Heart left ventricle (tissue), 16 donors: ENCODE results near the gene ZC3H7A. TPM values are rescaled to one million over a fixed set of nuclear protein-coding genes. Genes with fewer than 3 reads are reported as not detected.

Source experiments
- ATAC-seq, 4 donors: fragments of 200-7000 bp; cut with Tn5 transposase; one replicate each; pipeline ENCODE4 v1.9.1; 2020 to 2022; ENCODE audit warnings: moderate library complexity in 4 of 4, mild to moderate bottlenecking in 3 of 4, moderate number of reproducible peaks in 1 of 4
- DNase-seq, 5 donors: peaks; one replicate each; pipeline ENCODE4 v3.0.0-alpha.2; 2020
- H3K27ac ChIP-seq, 12 donors: fragments of 200-600 bp; sonication (generic) in 4 of 12; one replicate each; pipeline versions ENCODE4 v1.5.0 to v1.8.0; 2016 to 2022; ENCODE audit warnings: mild to moderate bottlenecking in 2 of 12
- H3K27me3 ChIP-seq, 9 donors: fragments of 200-600 bp; sonication (generic) in 2 of 9; one replicate each; pipeline versions ENCODE4 v1.5.1 to v1.8.0; 2016 to 2022; ENCODE audit warnings: mild to moderate bottlenecking in 3 of 9
- H3K36me3 ChIP-seq, 9 donors: fragments of 200-600 bp; sonication (generic) in 2 of 9; one replicate each; pipeline versions ENCODE4 v1.5.0 to v1.8.0; 2018 to 2022; ENCODE audit warnings: mild to moderate bottlenecking in 2 of 9
- H3K4me1 ChIP-seq, 12 donors: fragments of 200-600 bp; sonication (generic) in 4 of 12; one replicate each; pipeline versions ENCODE4 v1.5.0 to v1.8.0; 2016 to 2022; ENCODE audit warnings: mild to moderate bottlenecking in 3 of 12
- H3K4me3 ChIP-seq, 12 donors: fragments of 200-600 bp; sonication (generic) in 4 of 12; one replicate each; pipeline versions ENCODE4 v1.5.0 to v1.8.0; 2017 to 2022; ENCODE audit warnings: mild to moderate bottlenecking in 9 of 12, moderate library complexity in 4 of 12
- H3K9me3 ChIP-seq, 12 donors: fragments of 200-600 bp; sonication (generic) in 4 of 12; one replicate each; pipeline versions ENCODE4 v1.5.0 to v1.8.0; 2016 to 2022; ENCODE audit warnings: mild to moderate bottlenecking in 1 of 12
- CTCF ChIP-seq, 12 donors: fragments of 200-600 bp; sonication (generic) in 4 of 12; IDR thresholded peaks; one replicate each; pipeline versions ENCODE4 v1.5.0 to v1.8.0; 2018 to 2022; ENCODE audit warnings: antibody characterized with exemption in 12 of 12, mild to moderate bottlenecking in 5 of 12
- POLR2A ChIP-seq, 2 donors: fragments of 450-650 bp; IDR thresholded peaks; one replicate each; pipeline ENCODE4 v1.6.1; 2017; ENCODE audit warnings: antibody characterized with exemption in 2 of 2, mild to moderate bottlenecking in 2 of 2, moderate library complexity in 2 of 2
- WGBS, 4 donors: extraction: QIAGEN DNeasy Blood & Tissue Kit in 2 of 4; methylation state at CpG; one replicate each; pipeline versions ENCODE4 v1.1.5 to v1.1.7; 2013 to 2018; 5-methylcytosine and 5-hydroxymethylcytosine counted together
- intact Hi-C, 10 donors: fragments of 100-400 bp; cut with DNase I; formaldehyde crosslinking; loops; one replicate each; pipeline versions ENCODE4 v1.11.1 to v1.14.2; 2022
- polyA plus RNA-seq, 2 donors: library from polyadenylated mRNA; stranded (reverse); fragments of 200-250 nt; gene quantifications; one replicate each; pipeline ENCODE4 v1.2.3, GENCODE V29; 2013
- total RNA-seq, 9 donors: library from RNA; depleted of rRNA in 2 of 9; stranded (reverse); fragments of >200 nt in 2 of 9; fragmentation: NEBNext Ultra II Directional in 3 of 9; extraction: Animal tissue kit (Norgen Biotek cat#: 25700) in 3 of 9; gene quantifications; one replicate each; pipeline versions ENCODE4 v1.1.0 to v1.2.4, GENCODE V29; 2016 to 2023
- donor health status: ischemic (EF 13 %, LVEDD 7.1; RV severe dilation, severe dysfunction).
- donor health status: healthy with polysubstance abuse.
- donor health status: DM: no; HTN: yes; CAD: no.
- donor health status: DM: no; HTN: no; CAD: no.
- donor health status: ischemic (EF 25% LVEDD 6.9; RV normal size, moderate dysfunction).
- donor health status: ischemic (EF 25% LVEDD 5.7; RV mildly dilated, moderate dysfunction).
- donor health status: healthy.
- donor health status: DM: yes; HTN: yes; CAD: no.
- donor health status: ischemic (EF 35%, LVEDD 5.7; RV mildly dilated, moderate dysfunction).
- donor health status: nonischemic (EF 11% LVEDD 7.7; RV severe dilation, severe dysfunction).
- donor health status: DM: yes; HTN: yes; CAD: no.
- donor health status: PGD.
- donor health status: ischemic (EF 29% LVEDD 5.4; RV normal size, mild dysfunction).
- donor health status: nonischemic (EF 23%, LVEDD 6.1; RV moderate dilation, normal function).

ZC3H7A gene
- total and polyA plus RNA-seq, 11 donors: 16.9 to 42.3 (median 27.9) TPM

- no peak for TF ChIP-seq CTCF (IDR thresholded peaks at IDR 0.05)
- TF ChIP-seq POLR2A (IDR thresholded peaks at IDR 0.05): no peak
- peaks cover 9 to 75% (median 38%) of the 10 kb centered on the region in 12 donors for H3K4me1 ChIP-seq
- no peaks in the 10 kb centered on the region for H3K27me3 ChIP-seq
- WGBS, 4 donors: 9 to 11% (median 11%) methylated on average over 5 of the region's 5 CpGs
- H3K9me3 ChIP-seq: no peaks in the 10 kb centered on the region
- intact Hi-C loops: loop anchor here in 2 of 10 donors (5.0 kb wide), 2 partner anchors 36 to 41 kb away; partner anchors contain the start of gene TXNDC11 (in 1 of the 2)
- peak; percentile 12 to 50 (median 26) for ATAC-seq
- H3K27ac ChIP-seq: peak overlapping the region; percentile 48 to 93 (median 80)
- H3K36me3 ChIP-seq: peaks cover 0 to 33% (median 25%) of the 10 kb centered on the region in 9 donors
- no peak for DNase-seq
- H3K4me3 ChIP-seq: peak overlapping the region in 10 of 12 donors; percentile 6 to 41 (median 25)
These were observed 13.6 kb downstream of the ZC3H7A start for GRCh38 chr16:11783319-11784037.

- Histone ChIP-seq H3K4me3 (peak overlapping the region in 2 of 12 donors; percentile 17 to 22), H3K4me1 (peaks cover 9 to 58% (median 37%) of the 10 kb centered on the region in 12 donors), H3K27ac (peak overlapping the region in 11 of 12 donors; percentile 48 to 93 (median 81)), H3K9me3 (no peaks in the 10 kb centered on the region), H3K36me3 (peaks cover 0 to 50% (median 42%) of the 10 kb centered on the region in 9 donors), H3K27me3 (no peaks in the 10 kb centered on the region)
- 51 to 64% (median 55%) methylated on average over 5 of the region's 5 CpGs for WGBS, 4 donors
- DNase-seq (no peak), ATAC-seq (peak in 2 of 4 donors; percentile 17 to 22)
- intact Hi-C loops: loop anchor here in 2 of 10 donors (5.0 kb wide), 2 partner anchors 34 to 39 kb away; partner anchors contain the start of gene TXNDC11 (in 1 of the 2)
- TF ChIP-seq CTCF (IDR thresholded peaks at IDR 0.05) (no peak), POLR2A (IDR thresholded peaks at IDR 0.05) (no peak)
These were observed 15.3 kb downstream of the ZC3H7A start for GRCh38 chr16:11781773-11782172.

- H3K4me1 ChIP-seq: peaks cover 9 to 53% (median 37%) of the 10 kb centered on the region in 12 donors
- peaks cover 0 to 57% (median 48%) of the 10 kb centered on the region in 9 donors for H3K36me3 ChIP-seq
- H3K4me3 ChIP-seq: no peak overlapping the region
- WGBS, 4 donors: 81 to 86% (median 85%) methylated on average over 4 of the region's 4 CpGs
- H3K27me3 ChIP-seq: no peaks in the 10 kb centered on the region
- no peaks in the 10 kb centered on the region for H3K9me3 ChIP-seq
- TF ChIP-seq POLR2A (IDR thresholded peaks at IDR 0.05) (no peak), CTCF (IDR thresholded peaks at IDR 0.05) (no peak)
- no peak for DNase-seq
- H3K27ac ChIP-seq: peak overlapping the region in 11 of 12 donors; percentile 9 to 93 (median 79)
- no peak for ATAC-seq
- intact Hi-C loops: loop anchor here in 2 of 10 donors (5.0 kb wide), 2 partner anchors 34 to 39 kb away; partner anchors contain the start of gene TXNDC11 (in 1 of the 2)
These were observed 15.9 kb downstream of the ZC3H7A start for GRCh38 chr16:11780991-11781680.

- Histone ChIP-seq H3K9me3 (no peaks in the 10 kb centered on the region), H3K27ac (no peak overlapping the region), H3K27me3 (no peaks in the 10 kb centered on the region), H3K4me3 (no peak overlapping the region), H3K4me1 (peaks cover 6 to 38% (median 31%) of the 10 kb centered on the region in 12 donors), H3K36me3 (peaks cover 0 to 77% (median 69%) of the 10 kb centered on the region in 9 donors)
- DNase-seq (no peak), ATAC-seq (no peak)
- 96 to 97% (median 96%) methylated on average over 7 of the region's 7 CpGs for WGBS, 4 donors
- intact Hi-C loops: no loop called here
- TF ChIP-seq CTCF (IDR thresholded peaks at IDR 0.05) (no peak), POLR2A (IDR thresholded peaks at IDR 0.05) (no peak)
These were observed 18.0 kb downstream of the ZC3H7A start for GRCh38 chr16:11779074-11779473.
